Suprapubic skin (tissue), 4 donors: ENCODE data around the gene RIMBP2.

Source experiments
- POLR2A ChIP-seq, 2 donors: fragments of 450-650 bp; IDR thresholded peaks; one replicate each; pipeline ENCODE4 v1.6.1; 2017; ENCODE audit warnings: antibody characterized with exemption in 2 of 2, mild to moderate bottlenecking in 2 of 2, moderate library complexity in 2 of 2
- POLR2AphosphoS5 ChIP-seq, 3 donors: sonication (generic); formaldehyde crosslinking; IDR thresholded peaks; one replicate each; pipeline ENCODE4 v1.6.1; 2017; ENCODE audit warnings: antibody characterized with exemption in 3 of 3
- TF ChIP-seq, protein P1 (sequence below), 2 donors: fragments of 200-600 bp in 1 of 2; fragments of 450-650 bp in 1 of 2; sonication (generic) in 1 of 2; IDR thresholded peaks; one replicate each; pipeline ENCODE4 v1.5.1; 2016 to 2019; ENCODE audit warnings: antibody characterized with exemption in 2 of 2, mild to moderate bottlenecking in 1 of 2, moderate library complexity in 1 of 2

DNA sequence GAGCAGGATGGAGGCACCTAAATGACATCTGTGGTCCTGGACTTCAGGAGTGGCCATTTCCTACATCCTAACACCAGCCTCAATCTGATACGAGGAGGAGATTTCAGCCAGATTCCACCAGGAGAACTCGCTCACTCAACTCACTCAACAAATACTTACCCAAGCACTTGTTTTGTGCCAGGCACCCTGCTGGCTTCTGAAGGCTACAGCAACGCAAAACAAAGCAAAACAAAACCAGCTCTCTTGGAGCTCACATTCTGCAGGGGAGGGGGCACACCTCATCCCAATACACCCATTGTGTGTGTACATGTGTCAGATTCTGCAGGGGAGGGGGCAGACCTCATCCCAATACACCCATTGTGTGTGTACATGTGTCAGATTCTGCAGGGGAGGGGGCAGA is 233.7 kb downstream of the RIMBP2 start:
- TF ChIP-seq POLR2A (IDR thresholded peaks at IDR 0.05) (no peak), POLR2AphosphoS5 (IDR thresholded peaks at IDR 0.05) (no peak)
- TF ChIP-seq, protein P1, sequence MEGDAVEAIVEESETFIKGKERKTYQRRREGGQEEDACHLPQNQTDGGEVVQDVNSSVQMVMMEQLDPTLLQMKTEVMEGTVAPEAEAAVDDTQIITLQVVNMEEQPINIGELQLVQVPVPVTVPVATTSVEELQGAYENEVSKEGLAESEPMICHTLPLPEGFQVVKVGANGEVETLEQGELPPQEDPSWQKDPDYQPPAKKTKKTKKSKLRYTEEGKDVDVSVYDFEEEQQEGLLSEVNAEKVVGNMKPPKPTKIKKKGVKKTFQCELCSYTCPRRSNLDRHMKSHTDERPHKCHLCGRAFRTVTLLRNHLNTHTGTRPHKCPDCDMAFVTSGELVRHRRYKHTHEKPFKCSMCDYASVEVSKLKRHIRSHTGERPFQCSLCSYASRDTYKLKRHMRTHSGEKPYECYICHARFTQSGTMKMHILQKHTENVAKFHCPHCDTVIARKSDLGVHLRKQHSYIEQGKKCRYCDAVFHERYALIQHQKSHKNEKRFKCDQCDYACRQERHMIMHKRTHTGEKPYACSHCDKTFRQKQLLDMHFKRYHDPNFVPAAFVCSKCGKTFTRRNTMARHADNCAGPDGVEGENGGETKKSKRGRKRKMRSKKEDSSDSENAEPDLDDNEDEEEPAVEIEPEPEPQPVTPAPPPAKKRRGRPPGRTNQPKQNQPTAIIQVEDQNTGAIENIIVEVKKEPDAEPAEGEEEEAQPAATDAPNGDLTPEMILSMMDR (IDR thresholded peaks at IDR 0.05) = no peak
